HEK293 (cell line): ENCODE data around the gene SCN4A.
"Not testable (repeated sequence)": the region's sequence is repeated elsewhere in the genome, so short reads cannot be mapped to it uniquely, and the experiment has no call there.

Experiments used
- CTCF ChIA-PET: fragments of 350-600 bp; formaldehyde crosslinking; extraction: SDS; loops from one replicate; lab custom pipeline; 2021; ENCODE audit warnings: antibody characterized with exemption; lab: Yijun Ruan, JAX
- POLR2A ChIA-PET: fragments of 300-600 bp; formaldehyde crosslinking; extraction: SDS; loops from one replicate; lab custom pipeline; 2020; ENCODE audit warnings: antibody characterized with exemption, inconsistent platforms; lab: Yijun Ruan, JAX
- H3K27ac ChIP-seq: fragments of 200-500 bp; sonication (Bioruptor generic); 2 replicates; pipeline ENCODE4 v1.5.1; 2014; ENCODE audit warnings: low read depth, low read length, control low read depth, inconsistent platforms; ENCODE audit errors: extremely low read depth
- H3K36me3 ChIP-seq, 2 experiments: fragments of 200-500 bp in 1 of 2; sonication (Bioruptor generic) in 1 of 2; 1 replicate in 1 of 2; 2 replicates in 1 of 2; pipeline ENCODE4 v1.5.1; 2014 to 2017; ENCODE audit warnings: inconsistent platforms in 2 of 2, low read length in 2 of 2; ENCODE audit not compliant: control insufficient read depth in 2 of 2, insufficient read depth in 1 of 2
- H3K4me1 ChIP-seq: fragments of 200-500 bp; sonication (Bioruptor generic); 2 replicates; pipeline ENCODE4 v1.5.1; 2014; ENCODE audit warnings: mild to moderate bottlenecking, low read length, inconsistent platforms; ENCODE audit not compliant: control insufficient read depth, insufficient read depth
- H3K4me3 ChIP-seq: 2 replicates; pipeline ENCODE4 v1.5.1; 2011; ENCODE audit warnings: low read depth, mild to moderate bottlenecking, control low read depth, low read length, moderate library complexity
- H3K9me3 ChIP-seq: fragments of 200-500 bp; sonication (Bioruptor generic); 2 replicates; pipeline ENCODE4 v1.5.1; 2014; ENCODE audit warnings: low read depth, low read length, inconsistent platforms; ENCODE audit not compliant: control insufficient read depth, insufficient read depth
- FEZF1 ChIP-seq: fragments of 450-650 bp; formaldehyde crosslinking; IDR thresholded peaks from 2 replicates; pipeline ENCODE4 v1.5.1; 2016; ENCODE audit warnings: missing biosample characterization, missing genetic modification characterization
- KLF1 ChIP-seq: fragments of 450-650 bp; formaldehyde crosslinking; IDR thresholded peaks from 2 replicates; pipeline ENCODE4 v1.5.1; 2016; ENCODE audit warnings: missing biosample characterization, missing genetic modification characterization
- KLF17 ChIP-seq: fragments of 450-650 bp; formaldehyde crosslinking; IDR thresholded peaks from 2 replicates; pipeline ENCODE4 v1.5.1; 2016; ENCODE audit warnings: missing biosample characterization, missing genetic modification characterization
- SCRT2 ChIP-seq: fragments of 450-650 bp; formaldehyde crosslinking; IDR thresholded peaks from 2 replicates; pipeline ENCODE4 v1.5.1; 2016; ENCODE audit warnings: missing biosample characterization, missing genetic modification characterization
- ZEB2 ChIP-seq: fragments of 450-650 bp; formaldehyde crosslinking; IDR thresholded peaks from 2 replicates; pipeline ENCODE4 v1.5.1; 2016; ENCODE audit warnings: missing biosample characterization, missing genetic modification characterization
- ZFHX2 ChIP-seq: fragments of 450-650 bp; formaldehyde crosslinking; conservative IDR thresholded peaks from 2 replicates; pipeline ENCODE4 v1.5.1; 2016; ENCODE audit warnings: missing biosample characterization, missing genetic modification characterization
- ZFP37 ChIP-seq: fragments of 450-650 bp; formaldehyde crosslinking; IDR thresholded peaks from 2 replicates; pipeline ENCODE4 v1.5.1; 2016; ENCODE audit warnings: missing biosample characterization, missing genetic modification characterization
- ZFP69B ChIP-seq: fragments of 450-650 bp; formaldehyde crosslinking; IDR thresholded peaks from 2 replicates; pipeline ENCODE4 v1.5.1; 2016; ENCODE audit warnings: missing biosample characterization, missing genetic modification characterization
- ZNF10 ChIP-seq: fragments of 450-650 bp; formaldehyde crosslinking; IDR thresholded peaks from 2 replicates; pipeline ENCODE4 v1.5.1; 2017; ENCODE audit warnings: missing biosample characterization, missing genetic modification characterization
- ZNF596 ChIP-seq: fragments of 450-650 bp; IDR thresholded peaks from 2 replicates; pipeline ENCODE4 v1.5.0; 2018; ENCODE audit warnings: missing biosample characterization, mild to moderate bottlenecking, missing genetic modification characterization, moderate library complexity
- ZNF658 ChIP-seq: fragments of 450-650 bp; formaldehyde crosslinking; IDR thresholded peaks from 2 replicates; pipeline ENCODE4; 2016; ENCODE audit warnings: missing biosample characterization, missing genetic modification characterization
- ZNF76 ChIP-seq: fragments of 450-650 bp; formaldehyde crosslinking; IDR thresholded peaks from 2 replicates; pipeline ENCODE4; 2016; ENCODE audit warnings: low read depth, missing biosample characterization, missing genetic modification characterization, borderline replicate concordance
- ZSCAN5A ChIP-seq: fragments of 450-650 bp; formaldehyde crosslinking; IDR thresholded peaks from 2 replicates; pipeline ENCODE4 v1.5.1; 2016; ENCODE audit warnings: missing biosample characterization, missing genetic modification characterization

The SCN4A gene

GRCh38 chr17:63911041-63911635 is 61.6 kb downstream of the SCN4A start, which contains the start of gene CSHL1:
TSS of gene CSHL1 (minus strand) at chr17:63911258. CDS start at chr17:63911196, 62 bp downstream.
- Histone ChIP-seq H3K27ac (no peak within 1 kb of the TSS), H3K4me1 (no peaks in the 10 kb centered on the region), H3K9me3 (no peaks in the 10 kb centered on the region), H3K4me3 (no peak within 1 kb of the TSS), H3K36me3 (no peaks in the 10 kb centered on the region)
- POLR2A ChIA-PET: no interaction called here
- CTCF ChIA-PET: interaction anchor here (0.6 to 3.7 kb wide), 25 partner anchors 8 to 380 kb away, joined by 3 to 29 read pairs (median 3); no protein-coding TSS in a partner anchor
- 0 out of 2 replicates have a peak, but pooled peaks have one; percentile 6 for TF ChIP-seq ZFHX2 (tag by site-specific recombination)
- no peak for TF ChIP-seq ZEB2 (tag by site-specific recombination)

- Histone ChIP-seq H3K36me3 (no peaks in the 10 kb centered on the region), H3K27ac (no peak overlapping the region), H3K9me3 (no peaks in the 10 kb centered on the region), H3K4me1 (no peaks in the 10 kb centered on the region), H3K4me3 (no peak overlapping the region)
- ChIA-PET POLR2A (no interaction called here), CTCF (interaction anchor here (0.9 to 3.7 kb wide), 8 partner anchors 8 to 382 kb away, joined by 3 to 23 read pairs (median 3); no protein-coding TSS in a partner anchor)
- TF ChIP-seq FEZF1 (tag by site-specific recombination) (no peak), ZNF596 (tag by site-specific recombination) (no peak), ZNF658 (tag by site-specific recombination) (no peak), ZSCAN5A (tag by site-specific recombination) (no peak), KLF17 (tag by site-specific recombination) (no peak), ZFP69B (tag by site-specific recombination) (no peak), ZNF76 (tag by site-specific recombination) (no peak), SCRT2 (tag by site-specific recombination) (no peak), ZNF10 (no peak), KLF1 (tag by site-specific recombination) (no peak), ZFP37 (tag by site-specific recombination) (no peak)
Observed at GRCh38 chr17:63910096-63910495, 62.6 kb downstream of the SCN4A start.

- H3K4me1 ChIP-seq, POLR2A ChIA-PET, CTCF ChIA-PET: not testable (repeated sequence)
Observed at GRCh38 chr17:63909586-63909985, 63.1 kb downstream of the SCN4A start.

GRCh38 chr17:63907161-63907778 is 65.4 kb downstream of the SCN4A start:
- CTCF ChIA-PET: interaction anchor here (0.6 to 4.1 kb wide), 8 partner anchors 12 to 606 kb away, joined by 3 to 19 read pairs (median 4); partner anchors contain the start of gene GH1
- POLR2A ChIA-PET, H3K36me3 ChIP-seq, H3K27ac ChIP-seq, H3K4me3 ChIP-seq, H3K4me1 ChIP-seq, H3K9me3 ChIP-seq: not testable (repeated sequence)

More at GRCh38 chr17:63909586-63909985, 63.1 kb downstream of the SCN4A start:
- H3K36me3 ChIP-seq, H3K9me3 ChIP-seq, H3K4me3 ChIP-seq, H3K27ac ChIP-seq: not testable (repeated sequence)

GRCh38 chr17:63904796-63905195 is 67.9 kb downstream of the SCN4A start:
- H3K9me3 ChIP-seq, POLR2A ChIA-PET, H3K27ac ChIP-seq, H3K4me1 ChIP-seq, H3K36me3 ChIP-seq, H3K4me3 ChIP-seq: not testable (repeated sequence)
- CTCF ChIA-PET: interaction anchor here (0.6 to 4.6 kb wide), 14 partner anchors 7 to 443 kb away, joined by 3 to 23 read pairs (median 4); partner anchors contain the start of genes CSHL1, GH1 and ICAM2

GRCh38 chr17:63903787-63904201 is 68.9 kb downstream of the SCN4A start:
- ChIA-PET CTCF (interaction anchor here (0.6 to 4.6 kb wide), 10 partner anchors 8 to 418 kb away, joined by 3 to 23 read pairs (median 3); partner anchors contain the start of genes CSHL1 and GH1), POLR2A (interaction anchor here (0.6 kb wide), 1 partner anchor 231 kb away, joined by 3 read pairs; no protein-coding TSS in a partner anchor)
- H3K4me1 ChIP-seq, H3K27ac ChIP-seq, H3K9me3 ChIP-seq, H3K36me3 ChIP-seq, H3K4me3 ChIP-seq: not testable (repeated sequence)

- POLR2A ChIA-PET, H3K4me3 ChIP-seq, H3K4me1 ChIP-seq, H3K9me3 ChIP-seq, H3K36me3 ChIP-seq, H3K27ac ChIP-seq: not testable (repeated sequence)
- CTCF ChIA-PET: interaction anchor here (0.6 to 4.6 kb wide), 7 partner anchors 10 to 338 kb away, joined by 3 to 23 read pairs (median 4); partner anchors contain the start of genes CCDC47 and CSHL1
Observed at GRCh38 chr17:63901971-63902370, 70.7 kb downstream of the SCN4A start.
